Measurements from ENCODE around the gene CENPU.
"Not testable (repeated sequence)": the region's sequence is repeated elsewhere in the genome, so short reads cannot be mapped to it uniquely, and the experiment has no call there.

The CENPU gene

GRCh38 chr4:184668511-184669114, 65.3 kb downstream of the CENPU start:
- no peak for DNase-seq (ENCODE audit: low read depth in 2 of 2, low spot score in 1 of 2)

GRCh38 chr4:184668096-184668495, 65.8 kb downstream of the CENPU start:
- DNase-seq (ENCODE audit: low read depth in 2 of 2, low spot score in 1 of 2) = no peak

- no peak for DNase-seq (ENCODE audit: low read depth in 2 of 2, low spot score in 1 of 2)
Measured at GRCh38 chr4:184666670-184667069, 67.2 kb downstream of the CENPU start.

- DNase-seq (ENCODE audit: low read depth in 2 of 2, low spot score in 1 of 2) = no peak
Measured at GRCh38 chr4:184664445-184665210, 69.3 kb downstream of the CENPU start.

GRCh38 chr4:184662236-184662635, 71.7 kb downstream of the CENPU start:
- DNase-seq (ENCODE audit: low read depth in 2 of 2, low spot score in 1 of 2) = no peak

- DNase-seq (ENCODE audit: low read depth in 2 of 2, low spot score in 1 of 2) = no peak
Measured at GRCh38 chr4:184660978-184661377, 72.9 kb downstream of the CENPU start.

GRCh38 chr4:184657820-184658219, 76.1 kb downstream of the CENPU start:
- DNase-seq (ENCODE audit: low read depth in 2 of 2, low spot score in 1 of 2) = not testable (repeated sequence)

GRCh38 chr4:184657144-184657543, 76.8 kb downstream of the CENPU start:
- DNase-seq (ENCODE audit: low read depth in 2 of 2, low spot score in 1 of 2) = no peak

GRCh38 chr4:184655889-184656869, 77.7 kb downstream of the CENPU start:
- no peak for DNase-seq (ENCODE audit: low read depth in 2 of 2, low spot score in 1 of 2)

- DNase-seq (ENCODE audit: low read depth in 2 of 2, low spot score in 1 of 2) = no peak
Measured at GRCh38 chr4:184653650-184654049, 80.2 kb downstream of the CENPU start.

GRCh38 chr4:184652681-184653080, 81.2 kb downstream of the CENPU start:
- not testable (repeated sequence) for DNase-seq (ENCODE audit: low read depth in 2 of 2, low spot score in 1 of 2)

GRCh38 chr4:184651899-184652298, 82.0 kb downstream of the CENPU start:
- DNase-seq (ENCODE audit: low read depth in 2 of 2, low spot score in 1 of 2) = no peak

GRCh38 chr4:184649971-184650855, 83.7 kb downstream of the CENPU start:
- no peak for DNase-seq (ENCODE audit: low read depth in 2 of 2, low spot score in 1 of 2)

GRCh38 chr4:184649026-184649970, 84.6 kb downstream of the CENPU start, which contains the start of the genes CASP3 and PRIMPOL:
TSS of gene CASP3 (minus strand) at chr4:184649447. CDS start at chr4:184638453, 10,994 bp downstream.
TSS of gene PRIMPOL (plus strand) at chr4:184649738. CDS start at chr4:184657141, 7,403 bp downstream.
- peak; percentile 82 to 92 for DNase-seq (ENCODE audit: low read depth in 2 of 2, low spot score in 1 of 2)

- peak in 1 of 2 donors; percentile 26 for DNase-seq (ENCODE audit: low read depth in 2 of 2, low spot score in 1 of 2)
Measured at GRCh38 chr4:184648313-184649025, 85.4 kb downstream of the CENPU start.

- no peak for DNase-seq (ENCODE audit: low read depth in 2 of 2, low spot score in 1 of 2)
Measured at GRCh38 chr4:184648054-184648312, 85.9 kb downstream of the CENPU start.

GRCh38 chr4:184647266-184648053, 86.4 kb downstream of the CENPU start:
- DNase-seq (ENCODE audit: low read depth in 2 of 2, low spot score in 1 of 2) = no peak

All from stimulated activated CD8-positive, alpha-beta memory T cell treated with anti-CD3 and anti-CD28 coated beads, Interleukin-4, amount 100 ng/mL, for 4 hours (primary cell).